ENCODE measurements around the gene NFATC2IP.
"Not testable (repeated sequence)": the region's sequence is repeated elsewhere in the genome, so short reads cannot be mapped to it uniquely, and the experiment has no call there.

The NFATC2IP gene

GRCh38 chr16:28924762-28925385 lies 25.9 kb upstream of the NFATC2IP start, which contains the start of gene RABEP2:
Gene RABEP2 (minus strand): TSS chr16:28925238. CDS start chr16:28925163, 75 bp downstream.
- Histone ChIP-seq H3K27ac (peak within 1 kb of the TSS; percentile 82 to 100 (median 98)), H3K4me3 (peak within 1 kb of the TSS; percentile 58 to 89 (median 70))

DNA sequence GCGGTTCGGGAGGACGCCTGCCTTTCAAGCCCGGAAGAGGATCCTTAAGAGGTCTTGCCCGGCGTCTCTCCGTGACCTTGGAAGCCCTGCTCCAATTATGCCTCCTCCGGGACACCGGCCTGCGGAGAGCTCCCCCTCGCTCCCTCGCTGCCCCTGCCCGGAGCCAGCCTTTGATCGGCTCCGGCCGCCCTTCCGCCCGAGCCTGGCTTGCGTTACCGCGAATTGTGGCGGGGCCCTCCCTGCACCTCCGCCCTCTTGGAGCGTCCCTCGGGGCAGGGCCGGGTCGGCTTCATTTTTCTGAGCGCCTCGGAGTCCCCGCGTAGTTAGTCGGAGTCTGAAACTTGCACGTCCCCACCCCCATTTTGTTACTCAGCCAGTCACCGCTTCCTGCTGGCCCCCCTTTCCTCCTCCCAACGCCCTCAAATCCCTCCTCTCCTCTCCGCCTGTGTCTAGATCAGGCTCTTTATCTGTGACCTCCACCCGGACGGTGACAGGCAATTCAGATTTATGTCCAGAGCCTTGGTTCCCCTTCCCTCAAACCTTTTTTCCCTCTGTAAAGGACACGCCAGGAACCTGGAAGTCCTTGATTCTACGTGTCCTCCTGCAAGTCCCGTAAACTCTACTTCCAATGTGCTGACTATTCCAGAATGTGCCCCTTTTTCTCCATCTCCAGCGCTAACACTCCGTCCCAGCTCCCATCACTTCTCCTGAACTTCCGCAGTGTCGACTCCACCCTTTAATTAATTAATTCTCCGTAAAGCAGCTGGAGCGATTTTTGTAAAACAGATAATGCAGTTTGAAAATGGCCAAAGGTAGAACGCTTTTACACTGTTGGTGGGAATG lies 25.1 kb upstream of the NFATC2IP start:
- peak overlapping the region; percentile 82 to 100 (median 98) for H3K27ac ChIP-seq
- H3K4me3 ChIP-seq = peak overlapping the region; percentile 58 to 89 (median 70)

- peak overlapping the region in 6 of 7 experiments; percentile 58 to 76 (median 67) for H3K4me3 ChIP-seq
- H3K27ac ChIP-seq = peak overlapping the region in 17 of 21 experiments; percentile 95 to 100 (median 98)
These were observed 24.5 kb upstream of the NFATC2IP start for GRCh38 chr16:28926284-28926683.

DNA sequence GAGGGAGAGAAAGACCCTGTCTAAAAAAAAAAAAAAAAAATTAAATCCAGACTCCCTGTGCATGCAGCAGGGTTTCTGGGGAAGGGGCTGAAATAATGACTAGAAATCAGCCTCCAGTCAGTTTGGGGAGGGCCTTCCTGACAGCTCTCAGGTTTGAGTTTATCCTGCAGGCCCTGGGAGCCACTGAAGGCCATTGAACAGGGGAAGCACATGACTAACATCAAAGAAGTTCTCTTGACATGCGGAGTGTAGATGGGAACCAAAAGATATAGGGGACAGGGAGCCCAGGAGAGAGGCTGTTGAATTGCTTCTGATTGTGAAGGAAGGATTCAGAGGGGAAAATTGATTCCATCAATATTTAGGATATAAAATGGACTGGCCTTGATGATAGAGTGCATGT lies 22.9 kb upstream of the NFATC2IP start:
- H3K27ac ChIP-seq = no peak overlapping the region

DNA sequence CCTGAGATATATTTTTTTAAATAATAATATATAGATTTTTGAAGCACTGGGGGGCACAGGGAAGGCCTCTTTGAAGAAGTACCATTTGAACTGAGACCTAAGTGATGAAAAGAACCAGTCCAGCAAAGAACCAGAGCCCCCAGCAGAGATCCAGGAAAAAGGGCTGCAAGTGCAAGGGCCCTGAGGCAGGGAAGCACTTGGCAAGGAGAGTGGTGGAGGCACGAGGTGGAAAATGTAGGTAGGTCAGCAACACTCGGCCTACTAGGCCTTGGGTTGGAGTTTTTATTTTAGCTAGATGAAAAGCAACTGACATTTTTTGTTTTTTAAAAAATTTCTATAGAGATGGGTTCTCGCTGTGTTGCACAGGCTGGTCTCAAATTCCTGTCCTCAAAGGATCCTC lies 20.5 kb upstream of the NFATC2IP start:
- Histone ChIP-seq H3K27ac (peak overlapping the region in 1 of 21 experiments; percentile 42), H3K4me3 (no peak overlapping the region)

More for the DNA sequence above, 22.9 kb upstream of the NFATC2IP start:
- H3K4me3 ChIP-seq = no peak overlapping the region

DNA sequence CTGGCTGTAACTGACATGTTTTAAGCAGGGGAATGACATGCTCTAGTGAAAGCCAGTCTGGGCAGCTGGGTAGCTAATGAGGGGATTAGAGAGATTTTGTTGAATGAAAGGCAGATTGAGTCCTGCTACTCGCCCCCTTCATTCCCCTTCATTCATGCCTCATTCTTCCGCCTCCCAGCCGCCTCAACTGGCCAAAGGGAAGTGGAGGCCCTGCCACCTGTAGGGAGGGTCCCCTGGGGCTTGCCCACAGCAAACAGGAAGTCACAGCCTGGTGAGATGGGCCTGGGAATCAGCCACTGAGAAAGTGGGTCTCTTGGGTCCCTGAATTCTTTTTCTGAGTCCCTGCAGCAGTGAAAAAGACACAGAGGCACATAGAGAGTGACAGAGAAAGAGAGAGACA lies 20.1 kb upstream of the NFATC2IP start:
- H3K27ac ChIP-seq = peak overlapping the region in 3 of 21 experiments; percentile 42 to 71 (median 57)
- no peak overlapping the region for H3K4me3 ChIP-seq

GRCh38 chr16:28931801-28932225 lies 18.9 kb upstream of the NFATC2IP start, which contains the start of gene CD19:
Gene CD19 (plus strand): TSS chr16:28931971. CDS start chr16:28932001, 30 bp downstream.
- Histone ChIP-seq H3K27ac (peak within 1 kb of the TSS in 3 of 21 experiments; percentile 42 to 71 (median 57)), H3K4me3 (no peak within 1 kb of the TSS)

DNA sequence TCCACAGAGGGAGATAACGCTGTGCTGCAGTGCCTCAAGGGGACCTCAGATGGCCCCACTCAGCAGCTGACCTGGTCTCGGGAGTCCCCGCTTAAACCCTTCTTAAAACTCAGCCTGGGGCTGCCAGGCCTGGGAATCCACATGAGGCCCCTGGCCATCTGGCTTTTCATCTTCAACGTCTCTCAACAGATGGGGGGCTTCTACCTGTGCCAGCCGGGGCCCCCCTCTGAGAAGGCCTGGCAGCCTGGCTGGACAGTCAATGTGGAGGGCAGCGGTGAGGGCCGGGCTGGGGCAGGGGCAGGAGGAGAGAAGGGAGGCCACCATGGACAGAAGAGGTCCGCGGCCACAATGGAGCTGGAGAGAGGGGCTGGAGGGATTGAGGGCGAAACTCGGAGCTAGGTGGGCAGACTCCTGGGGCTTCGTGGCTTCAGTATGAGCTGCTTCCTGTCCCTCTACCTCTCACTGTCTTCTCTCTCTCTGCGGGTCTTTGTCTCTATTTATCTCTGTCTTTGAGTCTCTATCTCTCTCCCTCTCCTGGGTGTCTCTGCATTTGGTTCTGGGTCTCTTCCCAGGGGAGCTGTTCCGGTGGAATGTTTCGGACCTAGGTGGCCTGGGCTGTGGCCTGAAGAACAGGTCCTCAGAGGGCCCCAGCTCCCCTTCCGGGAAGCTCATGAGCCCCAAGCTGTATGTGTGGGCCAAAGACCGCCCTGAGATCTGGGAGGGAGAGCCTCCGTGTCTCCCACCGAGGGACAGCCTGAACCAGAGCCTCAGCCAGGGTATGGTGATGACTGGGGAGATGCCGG lies 18.2 kb upstream of the NFATC2IP start:
- H3K27ac ChIP-seq = peak overlapping the region in 2 of 21 experiments; percentile 47 to 71
- H3K4me3 ChIP-seq = no peak overlapping the region

- peak overlapping the region in 1 of 21 experiments; percentile 71 for H3K27ac ChIP-seq
- H3K4me3 ChIP-seq = no peak overlapping the region
These were observed 17.6 kb upstream of the NFATC2IP start for GRCh38 chr16:28933171-28933570.

DNA sequence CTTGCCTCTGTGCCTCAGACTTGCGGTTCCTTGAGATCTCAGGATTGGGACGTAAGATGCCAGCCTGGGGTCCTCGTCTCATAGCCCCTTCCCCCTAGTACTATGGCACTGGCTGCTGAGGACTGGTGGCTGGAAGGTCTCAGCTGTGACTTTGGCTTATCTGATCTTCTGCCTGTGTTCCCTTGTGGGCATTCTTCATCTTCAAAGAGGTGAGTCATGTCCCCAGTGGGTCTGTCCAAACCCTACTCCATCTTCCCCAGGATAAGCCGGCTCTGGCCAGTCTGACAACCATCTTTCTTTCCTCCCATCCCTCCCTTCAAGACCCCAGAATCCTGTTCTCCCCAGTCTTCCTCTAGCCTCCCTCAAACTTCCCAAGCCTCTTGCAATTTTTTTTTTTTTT lies 15.4 kb upstream of the NFATC2IP start:
- Histone ChIP-seq H3K27ac (no peak overlapping the region), H3K4me3 (no peak overlapping the region)

DNA sequence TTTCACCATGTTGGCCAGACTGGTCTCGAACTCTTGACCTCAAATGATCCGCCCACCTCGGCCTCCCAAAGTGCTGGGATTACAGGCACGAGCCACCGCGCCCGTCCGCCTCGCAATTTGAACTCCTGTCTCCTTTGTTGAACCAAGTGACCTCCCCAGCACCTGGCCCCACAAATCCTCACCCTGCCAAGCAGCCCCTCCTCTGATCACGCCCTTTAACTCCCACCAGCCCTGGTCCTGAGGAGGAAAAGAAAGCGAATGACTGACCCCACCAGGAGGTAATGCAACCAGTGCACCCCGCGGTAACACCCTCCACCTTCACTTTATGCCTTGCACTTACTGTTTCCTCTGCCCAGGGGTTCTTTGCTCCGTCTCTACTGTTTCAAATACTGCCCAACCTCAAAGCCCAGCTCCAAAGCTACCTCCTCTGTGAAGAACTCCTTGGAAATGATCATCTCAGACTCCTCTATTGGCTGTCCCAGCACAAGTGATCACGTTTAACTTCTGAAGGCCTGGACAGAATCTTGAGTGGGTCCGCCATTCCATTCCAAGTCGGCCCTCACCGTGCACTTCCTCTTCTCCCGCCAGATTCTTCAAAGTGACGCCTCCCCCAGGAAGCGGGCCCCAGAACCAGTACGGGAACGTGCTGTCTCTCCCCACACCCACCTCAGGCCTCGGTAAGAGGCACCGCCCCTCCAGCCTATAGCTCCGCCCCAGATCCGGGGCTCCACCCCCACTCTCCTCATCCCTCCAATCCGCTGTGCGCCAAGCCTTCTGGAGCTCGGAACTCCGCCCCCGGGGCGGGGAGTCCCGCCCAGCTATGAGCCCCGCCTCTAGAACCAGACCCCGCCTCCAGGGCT lies 14.6 kb upstream of the NFATC2IP start:
- Histone ChIP-seq H3K4me3 (peak overlapping the region in 3 of 7 experiments; percentile 4 to 20 (median 18)), H3K27ac (no peak overlapping the region)

DNA sequence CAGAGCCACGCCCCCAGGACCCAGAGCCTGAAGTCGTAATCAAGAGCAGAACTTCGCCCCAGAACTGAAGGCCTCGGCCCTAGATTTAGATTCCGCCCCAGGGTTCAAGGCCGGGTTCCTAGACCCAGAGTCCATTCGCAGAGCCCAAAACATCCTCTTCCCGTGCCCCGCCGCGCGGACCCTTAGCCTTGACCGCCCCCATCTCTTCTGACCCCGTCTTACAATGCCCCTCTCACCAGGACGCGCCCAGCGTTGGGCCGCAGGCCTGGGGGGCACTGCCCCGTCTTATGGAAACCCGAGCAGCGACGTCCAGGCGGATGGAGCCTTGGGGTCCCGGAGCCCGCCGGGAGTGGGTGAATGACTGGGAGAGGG lies 14.0 kb upstream of the NFATC2IP start:
- no peak overlapping the region for H3K4me3 ChIP-seq
- no peak overlapping the region for H3K27ac ChIP-seq

GRCh38 chr16:28937222-28937876 lies 13.4 kb upstream of the NFATC2IP start:
- H3K27ac ChIP-seq = no peak overlapping the region

DNA sequence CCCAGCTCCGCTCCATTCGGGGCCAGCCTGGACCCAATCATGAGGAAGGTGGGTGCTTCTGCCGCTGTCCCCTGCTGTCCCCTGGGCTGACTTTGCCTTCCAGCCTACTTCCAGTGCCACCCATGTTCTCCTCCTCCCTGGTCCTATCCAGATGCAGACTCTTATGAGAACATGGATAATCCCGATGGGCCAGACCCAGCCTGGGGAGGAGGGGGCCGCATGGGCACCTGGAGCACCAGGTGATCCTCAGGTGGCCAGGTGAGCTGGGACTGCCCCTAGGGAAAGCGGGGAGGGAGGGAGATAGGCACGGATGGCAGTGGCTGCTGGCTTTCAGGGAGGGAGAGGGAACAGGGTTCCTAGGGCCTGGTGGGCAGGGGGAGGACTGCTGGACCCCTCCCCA lies 12.0 kb upstream of the NFATC2IP start:
- Histone ChIP-seq H3K27ac (no peak overlapping the region), H3K4me3 (no peak overlapping the region)

More at GRCh38 chr16:28937222-28937876, 13.4 kb upstream of the NFATC2IP start:
- H3K4me3 ChIP-seq = no peak overlapping the region

GRCh38 chr16:28939825-28940224 lies 10.9 kb upstream of the NFATC2IP start:
- not testable (repeated sequence) for H3K27ac ChIP-seq, H3K4me3 ChIP-seq

GRCh38 chr16:28943281-28943680 lies 7.5 kb upstream of the NFATC2IP start:
- Histone ChIP-seq H3K4me3 (no peak overlapping the region), H3K27ac (no peak overlapping the region)

DNA sequence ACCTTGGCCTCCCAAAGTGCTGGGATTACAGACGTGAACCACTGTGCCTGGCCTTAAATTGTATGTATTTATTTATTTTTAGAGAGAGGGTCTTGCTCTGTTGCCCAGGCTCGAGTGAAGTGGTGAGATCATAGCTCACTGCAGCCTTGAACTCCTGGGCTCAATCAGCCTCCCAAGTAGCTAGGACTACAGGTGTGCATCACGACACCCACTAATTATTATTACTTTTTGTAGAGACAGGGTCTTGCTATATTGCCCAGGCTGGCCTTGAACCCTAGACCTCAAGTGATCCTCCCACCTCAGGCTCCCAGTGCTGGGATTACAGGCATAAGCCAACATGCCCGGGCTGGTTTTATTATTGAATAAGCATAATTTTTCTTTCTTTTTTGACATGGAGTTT lies 4.1 kb upstream of the NFATC2IP start:
- Histone ChIP-seq H3K4me3 (no peak overlapping the region), H3K27ac (no peak overlapping the region)

DNA sequence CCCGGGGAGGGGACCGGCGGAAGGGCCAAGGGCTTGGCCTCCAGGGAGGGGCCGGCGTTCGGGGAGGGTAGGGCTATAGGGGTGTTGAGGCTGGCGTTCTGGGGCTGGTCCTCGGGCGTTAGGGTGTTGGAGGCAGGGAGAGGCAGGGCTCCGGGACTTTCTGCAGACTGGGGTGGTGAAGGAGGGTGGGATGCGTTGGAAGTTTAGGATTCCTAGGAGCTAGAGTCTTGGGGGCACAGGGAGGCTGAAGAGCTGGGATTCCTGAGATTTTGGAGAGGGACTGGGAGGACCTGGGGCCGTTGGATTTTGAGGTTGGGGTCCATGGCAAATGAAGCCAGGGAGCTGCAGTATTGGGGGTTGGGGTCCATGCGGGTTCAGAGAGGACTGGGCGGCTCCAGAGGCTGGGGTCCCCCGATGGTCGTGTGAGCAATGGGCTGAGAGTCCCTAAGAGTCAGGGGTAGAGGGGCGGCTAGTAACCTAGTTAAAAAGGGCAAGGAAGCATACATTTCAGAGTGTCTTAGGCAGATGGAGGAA lies 740 bp downstream of the NFATC2IP start:
- H3K27ac ChIP-seq = peak overlapping the region; percentile 76 to 94 (median 88)

More for the DNA sequence above, 740 bp downstream of the NFATC2IP start:
- peak overlapping the region; percentile 83 to 98 (median 94) for H3K4me3 ChIP-seq
